Right lung (tissue), 5 donors: ENCODE measurements around the gene MYO10. TPM values are rescaled to one million over a fixed set of nuclear protein-coding genes. Genes with fewer than 3 reads are reported as not detected.

Source experiments
- DNase-seq, 2 donors: peaks; one replicate each; pipeline ENCODE4 v3.0.0-alpha.2; 2013
- polyA plus RNA-seq, 5 donors: library from polyadenylated mRNA; unstranded; fragments of 120-200 nt; gene quantifications; one replicate each; pipeline versions ENCODE4 v1.2.1 to v1.2.3, GENCODE V29; 2013; ENCODE audit warnings: inconsistent platforms in 1 of 5, low replicate concordance in 1 of 5; ENCODE audit not compliant: insufficient read length in 5 of 5, insufficient read depth in 1 of 5

Gene MYO10
- polyA plus RNA-seq, 5 donors: 50.1 to 67.9 (median 57.3) TPM

- no peak for DNase-seq
Observed at GRCh38 chr5:16625096-16625495, 311.0 kb downstream of the MYO10 start.

- DNase-seq: no peak
Observed at GRCh38 chr5:16619136-16619535, 317.0 kb downstream of the MYO10 start.

GRCh38 chr5:16618138-16618897 is 317.8 kb downstream of the MYO10 start:
- DNase-seq: no peak

- no peak for DNase-seq
Observed at GRCh38 chr5:16617274-16617968, 318.7 kb downstream of the MYO10 start.

GRCh38 chr5:16616536-16617273 is 319.4 kb downstream of the MYO10 start, which contains the start of gene RETREG1:
RETREG1 (minus strand) TSS chr5:16616997; CDS start chr5:16616971, 26 bp downstream.
- DNase-seq: peak; percentile 23 to 30

GRCh38 chr5:16615741-16616535 is 320.1 kb downstream of the MYO10 start:
- DNase-seq: no peak

- DNase-seq: no peak
Observed at GRCh38 chr5:16612007-16612406, 324.1 kb downstream of the MYO10 start.
